NCI-H187 treated with DMSO at 0.1 percent for 48 hours (cell line): ENCODE data around the gene TMEM208.

Source experiments
- DNase-seq: peaks from one replicate; lab custom pipeline; 2025; lab: John Stamatoyannopoulos, UW

The TMEM208 gene

DNA sequence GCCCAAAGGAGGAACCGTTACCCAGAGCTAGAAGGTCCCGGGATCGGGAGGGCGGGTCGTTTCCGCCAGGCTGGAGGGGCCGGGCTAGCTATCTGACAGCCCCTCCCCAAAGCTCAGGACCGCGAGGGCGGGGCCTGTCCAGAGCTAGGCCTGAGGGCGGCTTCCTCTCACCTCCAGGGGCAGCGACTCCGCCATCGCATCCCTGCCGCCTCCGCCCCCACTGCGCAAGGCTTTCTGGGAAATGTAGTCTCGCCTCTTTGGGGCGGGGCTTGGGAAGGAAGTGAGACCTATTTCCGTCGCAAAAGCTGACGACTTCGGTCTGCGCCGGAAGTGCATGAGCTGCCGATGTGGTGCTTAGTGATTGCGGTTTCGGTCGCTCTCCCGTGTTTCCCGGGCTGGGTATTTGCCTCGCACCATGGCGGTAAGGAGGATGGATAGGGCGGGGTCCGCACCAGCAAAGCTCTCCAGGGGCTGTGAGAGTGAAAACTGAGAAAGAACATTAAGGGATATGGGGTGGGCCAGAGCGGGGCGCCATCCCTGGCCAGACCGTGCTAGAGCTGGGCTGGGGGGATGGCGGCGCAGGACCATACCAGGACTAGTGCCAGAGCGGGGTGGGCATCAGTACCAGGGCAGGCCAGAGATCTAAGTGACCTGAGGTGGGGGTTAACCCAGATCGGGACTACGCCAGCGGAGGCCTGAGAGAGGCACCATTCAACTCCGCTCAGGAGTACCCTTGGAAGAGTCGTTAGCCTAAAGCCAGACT, at the start of gene TMEM208:
TMEM208 (plus strand) TSS at position 327 of the 763 bp plus-strand sequence; CDS start at position 416, 89 bp downstream.
- DNase-seq, result peak; percentile 41

DNA sequence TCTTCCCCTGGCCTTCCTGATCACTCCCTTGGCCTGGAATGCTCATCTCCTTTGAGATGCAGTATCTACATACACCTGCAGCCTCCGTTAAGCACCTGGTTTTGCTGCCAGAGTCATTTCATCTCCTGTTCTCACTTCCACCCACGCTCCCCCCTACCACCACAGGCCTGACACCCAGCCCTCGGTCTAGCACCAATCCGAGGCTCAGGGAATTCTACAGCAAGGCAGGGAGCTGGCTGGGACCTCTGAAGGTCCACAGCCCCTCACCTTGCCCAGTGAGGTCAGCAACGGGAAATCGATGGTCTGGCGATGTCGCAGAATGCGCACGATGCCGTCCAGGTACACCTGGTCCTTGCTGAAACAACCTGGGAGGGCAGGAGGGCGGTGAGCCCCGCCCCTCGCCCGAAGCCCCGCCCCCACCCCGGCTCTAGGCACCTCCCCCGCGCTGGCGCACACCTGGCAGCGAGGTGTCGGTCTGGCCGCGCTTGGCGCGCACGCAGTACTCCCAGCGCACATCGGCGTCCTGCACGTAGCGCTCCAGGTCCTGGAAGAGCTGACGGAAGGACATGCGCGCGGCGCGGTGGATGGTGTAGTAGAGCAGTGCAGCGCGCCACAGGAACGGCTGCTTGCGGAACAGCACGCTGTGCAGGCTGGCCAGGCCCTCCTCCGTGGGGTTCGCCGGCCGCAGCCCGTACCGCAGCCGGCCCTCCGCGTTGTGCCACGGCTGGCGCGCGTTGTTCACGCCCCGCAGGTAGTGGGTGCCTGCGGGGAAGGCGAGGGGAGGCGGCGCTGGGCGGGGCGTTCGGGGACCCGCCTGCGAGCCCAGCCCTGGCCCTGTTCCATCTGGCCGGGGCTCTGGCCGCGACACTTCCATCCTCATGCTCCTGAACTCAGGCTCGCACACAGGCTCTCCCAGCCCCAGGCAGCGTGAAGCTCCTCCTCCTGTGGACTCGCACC, 48.9 kb upstream of the TMEM208 start:
- peak; percentile 51 for DNase-seq

DNA sequence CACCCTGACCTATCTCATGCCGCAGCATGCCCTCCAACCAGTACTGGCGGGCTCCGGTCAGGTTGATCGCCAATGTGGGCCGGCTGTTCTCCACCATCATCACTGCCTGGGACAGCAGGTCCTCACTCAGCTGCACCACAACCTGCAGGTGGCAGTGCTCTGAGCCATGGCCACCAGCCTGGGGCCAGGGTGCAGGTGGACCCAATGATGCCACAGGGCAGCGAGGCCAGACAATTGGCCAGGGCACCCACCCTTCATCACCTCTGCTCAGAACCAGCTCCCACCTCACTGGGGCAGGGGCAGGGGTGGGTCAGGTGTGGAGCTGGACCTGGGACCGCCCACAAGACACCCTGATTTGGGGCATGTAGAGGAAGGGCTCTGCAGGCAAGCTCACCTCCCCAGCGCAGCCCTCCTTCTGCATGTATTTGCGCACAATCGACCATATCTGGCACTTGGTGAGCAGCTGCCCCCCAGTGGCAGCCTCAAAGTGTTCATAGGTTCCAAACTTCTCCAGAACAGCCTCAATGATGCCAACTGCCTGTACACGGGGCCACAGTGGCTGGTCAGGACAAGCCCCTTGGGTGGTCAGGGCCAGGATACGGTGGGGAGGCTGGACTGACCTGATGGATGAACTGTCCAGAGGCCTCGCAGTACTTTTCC, 47.4 kb upstream of the TMEM208 start:
- no peak for DNase-seq

DNA sequence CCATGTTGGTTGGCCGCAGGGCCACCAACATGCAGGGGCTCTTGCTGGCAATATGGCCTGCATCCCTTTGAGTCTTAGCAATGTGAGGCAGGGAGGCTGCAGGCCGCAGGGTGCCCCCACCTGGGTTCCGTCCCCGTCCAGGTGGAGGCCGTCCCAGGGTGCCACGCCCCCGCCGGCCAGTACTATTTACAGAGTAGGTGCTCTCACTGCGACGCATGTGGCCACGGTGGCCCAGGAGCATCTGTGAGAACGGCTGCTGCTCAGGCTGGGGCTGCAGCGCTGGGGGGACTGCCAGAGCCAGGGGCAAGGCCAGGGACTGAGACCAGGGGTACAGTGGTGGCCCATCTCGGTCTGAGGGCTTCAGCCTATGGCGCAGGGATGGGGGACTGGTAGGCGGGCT, 46.8 kb upstream of the TMEM208 start:
- DNase-seq, result no peak

DNA sequence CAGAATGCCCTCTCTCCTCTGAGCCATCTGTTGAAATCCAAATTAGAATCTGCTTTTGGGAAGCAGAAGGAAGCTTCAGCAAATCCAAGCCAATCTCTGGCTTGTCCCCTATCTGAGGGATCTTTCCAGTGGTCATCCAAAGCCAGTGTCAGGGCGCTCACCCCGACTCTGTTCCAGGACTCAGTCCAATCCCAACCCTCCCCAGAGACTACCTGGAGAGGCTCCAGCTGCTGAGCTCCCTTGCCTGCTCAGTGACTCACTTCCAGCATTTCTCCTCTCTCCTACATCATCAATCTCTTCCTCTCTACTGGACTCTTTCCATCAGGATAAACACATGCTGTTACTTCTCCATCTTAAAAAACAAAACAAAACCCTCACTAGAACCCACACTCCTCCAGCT, 45.6 kb upstream of the TMEM208 start:
- no peak for DNase-seq

GRCh38 chr16:67182288-67182687, 44.6 kb upstream of the TMEM208 start:
- DNase-seq, result no peak

GRCh38 chr16:67183284-67183626, 43.7 kb upstream of the TMEM208 start:
- DNase-seq, result no peak

DNA sequence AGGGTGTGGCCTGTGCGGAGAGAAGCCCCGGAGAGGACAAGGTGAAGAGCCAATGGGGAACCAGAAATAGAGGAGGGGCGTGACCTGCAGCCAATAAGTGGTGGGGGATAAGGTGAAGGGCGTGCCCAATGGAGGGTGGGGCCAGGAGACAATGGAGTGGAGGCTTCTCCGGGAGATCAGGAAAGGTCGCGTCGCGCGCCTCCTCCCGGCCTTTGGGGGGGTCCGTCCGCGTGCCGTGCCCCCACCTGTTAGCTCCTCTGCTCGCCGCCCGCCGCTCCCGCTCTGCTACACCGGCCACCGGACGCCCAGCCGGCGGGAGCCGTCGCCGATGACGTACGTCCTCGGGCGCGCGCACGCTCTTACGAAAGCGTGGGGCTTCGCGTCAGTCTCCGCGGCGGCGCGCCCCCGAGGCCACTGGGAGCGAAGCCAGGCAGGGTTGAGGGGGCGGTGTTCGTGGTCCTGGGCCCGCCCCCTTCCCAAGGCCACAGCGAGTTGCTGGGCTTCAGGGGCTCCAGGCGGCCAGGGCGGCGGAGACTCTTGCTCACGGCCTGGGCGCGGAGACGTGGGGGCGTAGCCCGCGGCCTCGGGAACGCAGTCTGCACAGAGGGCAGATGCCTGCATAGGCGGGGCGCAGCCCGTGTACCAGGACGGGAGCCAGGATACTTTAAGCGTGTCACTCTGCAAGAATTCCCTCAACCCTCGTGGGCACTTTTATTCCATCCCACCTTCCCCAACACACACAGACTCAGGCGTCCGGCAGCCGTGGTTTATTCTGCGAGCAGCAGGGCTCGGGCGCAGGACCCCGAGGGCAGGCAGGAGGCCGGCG, 43.1 kb upstream of the TMEM208 start, which contains the start of gene MATCAP1:
MATCAP1 (minus strand) TSS at position 337 of the 826 bp plus-strand sequence. CDS start 3,353 bp downstream, outside the sequence.
- DNase-seq, result peak; percentile 93

DNA sequence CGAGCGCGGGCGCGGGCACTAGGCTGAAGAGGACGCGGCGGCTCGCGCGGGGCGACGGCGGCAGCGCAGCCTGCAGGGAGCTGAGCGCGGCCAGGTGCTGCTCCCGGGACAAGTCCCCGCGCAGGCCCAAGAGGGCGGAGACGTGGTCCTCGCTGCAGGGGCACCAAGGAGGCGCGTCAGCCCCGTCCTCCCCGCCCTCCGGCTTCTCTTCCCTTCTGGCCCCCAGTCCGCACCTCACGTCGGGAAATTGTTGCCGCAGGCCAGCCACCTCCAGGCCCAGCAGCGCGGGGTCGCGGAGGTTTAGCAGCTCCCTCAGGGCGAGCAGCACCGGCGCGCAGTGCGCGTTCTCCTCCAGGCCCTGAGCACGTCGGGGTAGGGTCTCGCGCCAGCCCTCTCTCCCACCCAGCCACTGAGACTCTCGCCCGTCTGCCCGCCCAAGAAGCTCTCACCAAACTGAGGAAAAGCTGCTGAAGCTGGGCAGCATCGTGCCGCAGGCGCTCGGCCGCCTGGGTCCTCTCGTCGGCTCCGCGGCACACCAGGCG, 42.4 kb upstream of the TMEM208 start:
- DNase-seq, result no peak

DNA sequence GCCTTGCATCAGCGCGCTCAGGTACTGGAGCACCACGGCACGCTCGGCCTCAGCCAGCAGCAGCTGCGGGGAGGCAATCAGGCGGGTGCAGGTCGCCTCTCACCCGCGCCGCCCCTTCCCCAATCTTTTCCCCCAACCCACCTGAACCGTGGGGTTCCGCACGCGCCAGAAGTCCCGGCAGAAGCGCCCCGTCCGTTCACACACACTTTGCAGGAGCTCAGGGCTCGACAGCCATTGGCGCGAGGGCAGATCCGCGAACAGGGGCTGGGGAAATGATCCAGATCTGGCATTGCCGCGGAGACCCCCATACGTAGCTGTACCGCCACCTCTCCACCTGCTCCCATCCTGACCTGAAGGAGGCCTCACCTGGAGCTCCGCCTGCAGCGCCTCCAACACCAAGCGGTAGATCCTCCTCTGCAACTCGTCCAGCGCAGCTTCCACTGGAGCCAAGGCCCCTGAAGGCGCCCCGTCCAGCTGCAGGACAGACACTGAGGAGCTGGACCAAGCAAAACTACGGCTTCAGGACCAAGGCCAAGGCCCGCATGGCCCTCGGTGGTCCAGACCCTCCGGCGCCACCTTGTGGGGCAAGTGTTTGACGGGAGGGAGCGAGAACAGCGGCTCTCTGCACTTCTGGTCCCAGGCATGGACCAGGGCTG, 41.8 kb upstream of the TMEM208 start:
- no peak for DNase-seq

DNA sequence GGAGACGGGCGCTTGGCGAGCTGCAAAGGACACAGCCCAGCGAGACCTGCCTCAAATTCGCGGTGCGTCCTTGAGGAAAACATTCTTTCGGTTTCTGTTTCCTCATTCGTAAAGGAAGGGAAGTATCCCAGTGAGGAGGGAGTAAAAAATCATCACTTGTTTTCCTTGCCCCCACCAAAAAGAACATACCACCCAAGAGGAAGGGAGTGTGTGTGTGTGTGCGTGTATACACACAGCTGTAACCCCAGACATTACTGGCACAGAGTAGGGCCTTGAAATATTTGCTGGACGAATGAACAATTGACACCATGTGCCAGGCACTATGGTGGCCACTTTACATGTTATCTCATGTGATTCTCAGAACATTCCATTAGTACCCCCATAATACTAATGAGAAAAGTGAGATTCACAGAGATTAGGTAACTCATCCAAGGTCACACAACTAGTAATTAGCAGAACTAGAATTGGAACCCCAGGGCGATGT, 41.2 kb upstream of the TMEM208 start:
- no peak for DNase-seq

DNA sequence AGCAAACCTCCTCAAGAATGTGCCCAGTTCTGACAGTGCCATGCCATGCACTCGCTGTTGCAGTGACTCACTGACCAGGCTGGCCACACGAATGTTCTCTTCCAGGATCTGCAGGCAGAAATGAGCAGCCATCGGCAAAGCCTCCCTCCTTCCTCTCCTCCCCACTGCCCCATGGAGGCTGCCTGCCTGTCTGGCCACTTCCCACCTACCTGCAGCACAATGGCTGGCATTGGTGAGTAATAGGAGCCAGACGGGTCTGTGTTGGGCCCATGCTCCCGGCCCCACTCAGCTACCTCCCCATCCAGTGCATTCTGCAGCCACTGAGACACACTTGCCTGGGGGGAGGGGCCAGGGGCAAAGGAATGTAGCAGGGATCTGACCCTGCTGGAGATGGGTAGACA, 40.4 kb upstream of the TMEM208 start:
- no peak for DNase-seq

DNA sequence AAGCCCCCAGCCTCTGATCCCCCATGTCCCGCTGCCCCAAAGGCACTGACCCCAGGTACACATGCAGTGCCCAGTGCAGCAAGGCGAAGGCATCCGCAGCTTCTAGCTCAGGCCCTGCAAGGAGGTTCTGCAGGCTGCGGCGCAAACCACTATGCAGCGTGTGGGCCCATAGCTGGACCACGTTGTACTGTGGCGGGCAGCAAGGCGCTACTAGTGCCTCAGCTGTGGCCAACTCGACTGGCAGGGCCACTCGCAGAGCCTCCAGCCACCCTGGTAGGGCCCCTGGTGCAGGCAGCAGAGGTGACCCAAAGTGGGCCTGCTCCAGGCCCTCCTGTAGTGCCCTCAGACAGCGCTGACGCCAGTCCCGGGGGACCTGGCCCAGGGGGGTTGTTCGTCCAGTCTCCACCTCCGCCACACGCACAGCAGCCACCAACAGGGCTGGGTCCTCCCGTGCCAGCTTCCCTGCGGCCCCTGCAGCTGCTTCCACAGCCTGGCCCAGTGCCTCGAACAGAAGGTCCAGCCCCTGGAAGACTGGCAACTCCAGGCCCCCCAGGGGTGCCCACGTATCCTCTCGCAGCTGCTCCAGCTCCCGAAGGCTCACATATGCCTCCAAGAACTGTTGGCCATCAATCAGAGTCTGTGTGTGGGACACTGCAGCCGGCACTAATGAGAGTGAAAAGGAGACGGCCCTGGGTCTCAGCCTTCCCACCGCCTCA, 39.6 kb upstream of the TMEM208 start:
- no peak for DNase-seq

DNA sequence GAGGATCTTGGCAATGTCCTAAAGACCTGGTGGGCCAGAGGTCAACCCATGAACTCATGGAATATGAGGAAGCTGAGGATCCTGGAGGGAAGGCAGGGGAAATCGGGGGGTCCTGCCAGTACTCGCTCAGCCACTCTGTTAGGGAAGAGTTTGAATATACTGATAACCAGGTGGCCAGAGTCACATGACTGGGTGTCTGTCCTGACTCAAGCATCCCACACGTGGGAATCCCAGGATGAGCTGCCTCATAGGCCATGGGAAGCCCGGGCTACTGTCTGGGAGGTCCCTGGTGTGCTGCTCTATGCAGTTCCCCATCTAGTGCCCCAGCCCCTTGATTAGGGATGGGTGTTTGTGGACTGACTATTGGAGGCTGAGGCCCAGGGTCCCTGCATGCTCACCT, 38.6 kb upstream of the TMEM208 start:
- DNase-seq, result no peak

DNA sequence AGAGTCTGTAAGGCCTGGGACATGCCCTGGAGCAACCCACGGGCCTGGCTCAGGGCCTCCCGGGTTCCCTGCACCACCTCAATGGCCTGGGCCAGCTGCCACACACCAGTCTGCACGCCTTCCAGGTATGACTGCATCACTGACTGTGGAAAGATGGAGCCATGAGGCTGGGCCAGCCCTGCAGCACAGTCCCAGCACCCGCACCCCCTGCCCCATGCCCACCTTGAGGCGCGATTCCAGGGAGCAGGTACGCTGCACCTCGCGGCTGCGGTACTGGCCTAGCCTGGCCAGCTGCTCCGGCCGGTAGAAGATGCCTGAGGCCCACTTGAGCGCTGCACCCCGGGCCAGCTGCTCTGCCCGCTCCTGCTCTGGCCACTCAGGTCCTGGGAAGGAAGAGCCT, 38.1 kb upstream of the TMEM208 start:
- no peak for DNase-seq

DNA sequence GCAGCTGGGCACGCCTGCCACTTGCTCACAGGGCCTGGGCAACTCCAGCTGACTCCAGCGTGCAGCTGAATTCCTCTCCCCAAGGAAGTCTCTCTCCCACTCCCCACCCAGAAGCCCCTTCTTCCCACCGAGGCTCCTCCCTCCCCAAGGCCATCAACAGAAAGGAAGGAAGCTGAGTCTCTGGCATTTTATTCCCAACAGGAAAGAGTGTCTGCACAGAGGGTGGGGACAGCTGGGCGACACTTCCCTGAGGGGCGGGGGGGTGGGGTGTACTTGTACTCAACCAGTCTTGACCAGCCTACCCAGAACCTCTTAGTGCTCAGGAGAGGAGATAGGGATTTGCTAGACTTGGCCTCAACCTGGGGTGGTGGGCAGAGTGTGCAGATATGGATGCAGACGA, 36.9 kb upstream of the TMEM208 start, which contains the start of gene EXOC3L1:
EXOC3L1 (minus strand) TSS at position 96 of the 400 bp plus-strand sequence. CDS start 460 bp downstream, outside the sequence.
- DNase-seq, result no peak

DNA sequence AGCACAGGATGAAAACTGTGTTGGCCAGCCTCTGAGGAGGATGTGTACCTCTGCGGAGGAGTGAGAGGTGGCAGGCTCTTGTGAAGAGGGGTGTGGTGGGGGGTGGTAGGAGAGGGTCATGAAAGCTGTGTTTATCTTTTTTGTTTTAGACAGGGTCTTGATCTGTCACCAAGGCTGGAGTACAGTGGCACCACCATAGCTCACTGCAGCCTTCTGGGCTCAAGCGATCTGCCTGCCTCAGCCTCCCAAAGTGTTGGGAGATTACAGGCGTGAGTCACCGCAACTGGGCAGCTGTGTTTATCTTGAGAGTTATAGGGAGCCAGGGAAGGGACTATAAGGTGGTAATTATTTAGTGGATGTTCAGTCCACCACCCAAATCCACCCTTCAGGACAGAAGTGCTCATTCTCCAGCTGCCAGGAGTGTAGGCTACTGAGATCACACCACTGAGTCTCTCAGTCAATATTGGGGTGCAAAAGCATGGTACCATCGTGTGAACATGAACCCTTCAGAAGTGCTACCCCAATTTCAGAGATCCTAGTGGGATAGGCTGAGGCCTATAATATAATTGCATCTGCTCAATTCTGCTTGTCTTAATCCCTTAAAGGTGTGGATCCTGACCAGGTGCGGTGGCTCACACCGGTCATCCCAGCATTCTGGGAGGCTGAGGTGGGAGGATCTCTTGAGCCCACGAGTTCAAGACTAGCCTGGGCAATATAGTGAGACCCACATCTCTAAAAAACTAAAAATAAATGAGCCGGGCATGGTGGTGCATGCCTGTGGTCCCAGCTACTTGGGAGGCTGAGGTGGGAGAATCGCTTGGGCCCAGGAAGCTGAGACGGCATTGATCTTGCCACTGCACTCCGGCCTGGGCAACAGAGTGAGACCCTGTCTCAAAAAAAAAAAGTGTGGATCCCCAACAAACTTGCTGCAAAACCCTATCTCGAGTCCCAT, 36.2 kb upstream of the TMEM208 start:
- DNase-seq, result no peak

DNA sequence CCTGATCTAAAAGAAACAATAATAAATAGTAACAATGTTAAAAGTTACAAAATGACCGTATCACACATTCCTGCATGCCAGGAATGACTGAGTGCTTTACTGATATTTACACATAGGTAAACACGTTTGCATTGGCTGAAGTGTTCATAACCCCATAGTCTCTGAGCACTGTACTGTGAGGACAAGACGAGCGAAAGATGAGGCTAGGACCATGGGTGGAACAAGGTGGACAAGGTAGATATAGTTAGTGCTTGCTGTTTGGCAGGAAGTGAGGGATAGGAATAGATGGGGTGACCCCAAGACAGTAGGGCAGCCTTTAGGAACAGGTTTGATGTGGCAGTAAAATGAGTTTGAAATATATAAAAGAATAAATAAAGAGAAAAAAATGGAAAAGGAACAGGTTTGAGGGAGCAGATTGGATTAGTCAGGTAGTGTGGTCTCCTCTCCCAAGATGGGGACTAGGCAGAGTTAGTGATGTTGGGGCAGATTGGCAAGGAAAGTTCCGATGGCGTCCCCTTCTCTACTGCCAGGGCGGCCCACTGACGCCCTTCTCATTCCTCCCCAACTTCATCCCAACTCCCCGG, 35.4 kb upstream of the TMEM208 start:
- no peak for DNase-seq
